Transverse colon (tissue), 4 donors: Measurements from ENCODE around the gene GRIA2.

ENCODE experiments used
- POLR2A ChIP-seq: fragments of 450-650 bp; IDR thresholded peaks from one replicate; pipeline ENCODE4 v1.6.1; 2016; ENCODE audit warnings: antibody characterized with exemption, mild to moderate bottlenecking, moderate library complexity
- POLR2AphosphoS5 ChIP-seq, 3 donors: sonication (generic); formaldehyde crosslinking; IDR thresholded peaks; one replicate each; pipeline ENCODE4 v1.6.1; 2016; ENCODE audit warnings: antibody characterized with exemption in 3 of 3
- TF ChIP-seq, protein P1 (sequence below), 5 experiments: fragments of 200-600 bp in 3 of 5; fragments of 450-650 bp in 2 of 5; sonication (generic) in 3 of 5; IDR thresholded peaks; 1 replicate in 2 of 5; 2 replicates in 3 of 5; pipeline ENCODE4 v1.5.1; 2016 to 2017; ENCODE audit warnings: antibody characterized with exemption in 5 of 5, inconsistent platforms in 3 of 5, mild to moderate bottlenecking in 2 of 5, moderate library complexity in 1 of 5

DNA sequence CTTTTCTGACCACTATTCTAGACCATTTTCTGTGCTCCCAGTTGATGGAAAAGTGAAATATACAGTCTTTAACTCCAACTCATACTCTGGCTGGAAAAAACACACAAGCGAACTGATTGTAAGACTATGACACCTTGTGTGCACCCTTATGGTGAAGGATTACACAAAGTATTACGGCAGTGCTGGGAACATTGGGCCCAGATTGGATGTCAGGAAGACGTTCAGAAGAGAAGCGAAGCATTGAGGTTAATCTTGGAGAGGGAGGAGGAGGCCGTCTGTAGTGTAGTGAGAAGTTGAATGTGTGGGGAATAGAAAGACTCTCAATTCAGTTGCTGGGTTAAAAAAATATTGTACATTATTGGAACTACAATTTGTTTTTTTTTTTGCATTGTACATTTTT lies 50.0 kb downstream of the GRIA2 start:
- TF ChIP-seq, protein P1, sequence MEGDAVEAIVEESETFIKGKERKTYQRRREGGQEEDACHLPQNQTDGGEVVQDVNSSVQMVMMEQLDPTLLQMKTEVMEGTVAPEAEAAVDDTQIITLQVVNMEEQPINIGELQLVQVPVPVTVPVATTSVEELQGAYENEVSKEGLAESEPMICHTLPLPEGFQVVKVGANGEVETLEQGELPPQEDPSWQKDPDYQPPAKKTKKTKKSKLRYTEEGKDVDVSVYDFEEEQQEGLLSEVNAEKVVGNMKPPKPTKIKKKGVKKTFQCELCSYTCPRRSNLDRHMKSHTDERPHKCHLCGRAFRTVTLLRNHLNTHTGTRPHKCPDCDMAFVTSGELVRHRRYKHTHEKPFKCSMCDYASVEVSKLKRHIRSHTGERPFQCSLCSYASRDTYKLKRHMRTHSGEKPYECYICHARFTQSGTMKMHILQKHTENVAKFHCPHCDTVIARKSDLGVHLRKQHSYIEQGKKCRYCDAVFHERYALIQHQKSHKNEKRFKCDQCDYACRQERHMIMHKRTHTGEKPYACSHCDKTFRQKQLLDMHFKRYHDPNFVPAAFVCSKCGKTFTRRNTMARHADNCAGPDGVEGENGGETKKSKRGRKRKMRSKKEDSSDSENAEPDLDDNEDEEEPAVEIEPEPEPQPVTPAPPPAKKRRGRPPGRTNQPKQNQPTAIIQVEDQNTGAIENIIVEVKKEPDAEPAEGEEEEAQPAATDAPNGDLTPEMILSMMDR (IDR thresholded peaks at IDR 0.05): no peak
- TF ChIP-seq POLR2A (no peak), POLR2AphosphoS5 (IDR thresholded peaks at IDR 0.05) (no peak)
